Osteocyte (in vitro differentiated cells): ENCODE measurements around the gene CANT1. TPM values are rescaled to one million over a fixed set of nuclear protein-coding genes. Genes with fewer than 3 reads are reported as not detected.
A peak's percentile ranks its signal among the peaks of the same experiment; 100 is the strongest.
"Not testable (repeated sequence)": the region's sequence is repeated elsewhere in the genome, so short reads cannot be mapped to it uniquely, and the experiment has no call there.

ENCODE experiments used
- DNase-seq: peaks from one replicate; pipeline ENCODE4 v3.0.0; 2021; ENCODE audit warnings: mixed read lengths; ENCODE audit not compliant: unreplicated experiment; ENCODE audit errors: extremely low spot score
- H3K27ac Mint-ChIP-seq: one replicate; pipeline ENCODE4 v1.8.0; 2021; ENCODE audit warnings: mild to moderate bottlenecking, mixed read lengths; ENCODE audit not compliant: unreplicated experiment
- H3K27me3 Mint-ChIP-seq: one replicate; pipeline ENCODE4 v1.8.0; 2021; ENCODE audit warnings: mixed read lengths; ENCODE audit not compliant: unreplicated experiment
- H3K36me3 Mint-ChIP-seq: one replicate; pipeline ENCODE4 v1.8.0; 2021; ENCODE audit warnings: mixed read lengths; ENCODE audit not compliant: unreplicated experiment
- H3K4me1 Mint-ChIP-seq: one replicate; pipeline ENCODE4 v1.8.0; 2021; ENCODE audit warnings: mixed read lengths; ENCODE audit not compliant: unreplicated experiment
- H3K4me3 Mint-ChIP-seq: one replicate; pipeline ENCODE4 v1.8.0; 2021; ENCODE audit warnings: mild to moderate bottlenecking, moderate library complexity, mixed read lengths; ENCODE audit not compliant: unreplicated experiment
- H3K9me3 Mint-ChIP-seq: one replicate; pipeline ENCODE4 v1.8.0; 2021; ENCODE audit warnings: mixed read lengths; ENCODE audit not compliant: unreplicated experiment
- total RNA-seq: library from RNA; stranded (reverse); gene quantifications from 2 replicates; pipeline ENCODE4 v1.2.1, GENCODE V29; 2021
- TF ChIP-seq, protein P1 (sequence below): fragments of 200-600 bp; sonication (generic); IDR thresholded peaks from 2 replicates; pipeline ENCODE4 v1.5.0; 2021; ENCODE audit warnings: antibody characterized with exemption, mild to moderate bottlenecking, moderate library complexity

Gene CANT1
- total RNA-seq, 1 donor from 2014 or later = 62.3 TPM

DNA sequence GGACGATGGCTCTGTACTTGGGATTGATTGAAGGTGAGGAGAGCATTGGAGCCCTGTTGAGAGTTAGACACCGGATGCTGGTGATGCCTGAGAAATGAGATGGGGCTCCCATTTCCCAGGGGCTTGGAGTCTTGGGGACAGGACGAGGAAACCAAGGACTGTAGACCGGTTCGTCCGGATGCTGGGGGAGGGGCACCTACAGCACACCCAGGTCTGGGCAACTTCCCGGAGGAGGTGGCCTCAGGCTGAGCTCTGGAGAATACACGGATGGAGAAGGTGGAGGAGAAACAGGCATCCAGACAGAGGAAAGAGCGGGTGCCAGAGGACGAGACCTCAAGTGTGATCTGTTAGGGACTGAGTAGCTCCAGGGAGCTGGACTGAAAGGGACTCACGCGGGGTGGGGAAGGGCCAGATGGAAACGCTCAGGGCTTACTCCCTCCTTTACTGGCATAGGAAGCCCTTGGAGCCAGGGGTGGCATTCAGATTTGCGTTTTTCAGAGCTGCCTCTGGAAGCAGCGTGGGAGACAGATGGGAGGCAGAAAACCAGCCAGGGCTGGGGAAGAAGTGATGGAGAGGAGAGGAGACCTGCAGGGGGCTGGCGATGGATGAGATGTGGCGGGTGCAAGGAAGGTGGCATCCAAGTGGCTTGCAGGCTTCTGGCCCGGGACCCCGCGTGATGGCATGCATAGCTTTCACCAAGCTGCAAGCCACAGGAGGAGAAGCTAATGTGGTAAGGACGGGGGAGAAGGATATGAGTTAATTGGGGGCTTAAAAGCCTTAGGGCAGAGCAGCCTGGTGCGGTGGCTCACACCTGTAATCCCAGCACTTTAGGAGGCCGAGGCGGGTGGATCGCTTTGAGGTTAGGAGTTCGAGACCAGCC is 22.7 kb upstream of the CANT1 start:
- H3K9me3 Mint-ChIP-seq = no peaks in the 10 kb centered on the region
- H3K27me3 Mint-ChIP-seq = peaks cover 3% of the 10 kb centered on the region
- TF ChIP-seq, protein P1, sequence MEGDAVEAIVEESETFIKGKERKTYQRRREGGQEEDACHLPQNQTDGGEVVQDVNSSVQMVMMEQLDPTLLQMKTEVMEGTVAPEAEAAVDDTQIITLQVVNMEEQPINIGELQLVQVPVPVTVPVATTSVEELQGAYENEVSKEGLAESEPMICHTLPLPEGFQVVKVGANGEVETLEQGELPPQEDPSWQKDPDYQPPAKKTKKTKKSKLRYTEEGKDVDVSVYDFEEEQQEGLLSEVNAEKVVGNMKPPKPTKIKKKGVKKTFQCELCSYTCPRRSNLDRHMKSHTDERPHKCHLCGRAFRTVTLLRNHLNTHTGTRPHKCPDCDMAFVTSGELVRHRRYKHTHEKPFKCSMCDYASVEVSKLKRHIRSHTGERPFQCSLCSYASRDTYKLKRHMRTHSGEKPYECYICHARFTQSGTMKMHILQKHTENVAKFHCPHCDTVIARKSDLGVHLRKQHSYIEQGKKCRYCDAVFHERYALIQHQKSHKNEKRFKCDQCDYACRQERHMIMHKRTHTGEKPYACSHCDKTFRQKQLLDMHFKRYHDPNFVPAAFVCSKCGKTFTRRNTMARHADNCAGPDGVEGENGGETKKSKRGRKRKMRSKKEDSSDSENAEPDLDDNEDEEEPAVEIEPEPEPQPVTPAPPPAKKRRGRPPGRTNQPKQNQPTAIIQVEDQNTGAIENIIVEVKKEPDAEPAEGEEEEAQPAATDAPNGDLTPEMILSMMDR = no peak
- H3K4me3 Mint-ChIP-seq = peak overlapping the region; percentile 12
- H3K4me1 Mint-ChIP-seq = peaks cover 92% of the 10 kb centered on the region
- no peak for DNase-seq
- peak overlapping the region; percentile 9 for H3K27ac Mint-ChIP-seq
- peaks cover 14% of the 10 kb centered on the region for H3K36me3 Mint-ChIP-seq

DNA sequence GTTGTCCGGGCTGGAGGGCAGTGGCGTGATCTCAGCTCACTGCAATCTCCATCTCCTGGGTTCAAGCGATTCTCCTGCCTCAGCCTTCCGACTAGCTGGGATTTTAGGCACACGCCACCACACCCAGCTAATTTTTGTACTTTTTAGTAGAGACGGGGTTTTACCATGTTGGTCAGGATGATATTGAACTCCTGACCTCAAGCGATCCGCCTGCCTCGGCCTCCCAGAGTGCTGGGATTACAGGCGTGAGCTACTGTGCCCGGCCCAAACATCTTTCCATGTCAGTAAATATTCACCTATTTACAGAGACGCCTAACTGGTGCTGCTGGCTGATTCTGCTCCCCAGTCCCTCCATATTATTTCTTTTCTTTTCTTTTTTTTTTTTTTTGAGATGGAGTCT is 21.1 kb upstream of the CANT1 start:
- peaks cover 98% of the 10 kb centered on the region for H3K4me1 Mint-ChIP-seq
- H3K36me3 Mint-ChIP-seq = peaks cover 14% of the 10 kb centered on the region
- H3K27me3 Mint-ChIP-seq = not testable (repeated sequence)

GRCh38 chr17:79029327-79030009 is 19.9 kb upstream of the CANT1 start:
- Mint-ChIP-seq H3K9me3 (no peaks in the 10 kb centered on the region), H3K36me3 (peaks cover 19% of the 10 kb centered on the region), H3K4me3 (no peak overlapping the region), H3K4me1 (peaks cover 95% of the 10 kb centered on the region), H3K27me3 (peaks cover 3% of the 10 kb centered on the region), H3K27ac (peak overlapping the region; percentile 83)
- TF ChIP-seq, protein P1 = no peak
- DNase-seq = no peak

More for the DNA sequence above, 21.1 kb upstream of the CANT1 start:
- H3K9me3 Mint-ChIP-seq, H3K4me3 Mint-ChIP-seq, DNase-seq: not testable (repeated sequence)
- peak overlapping the region; percentile 83 for H3K27ac Mint-ChIP-seq

GRCh38 chr17:79028496-79029326 is 19.1 kb upstream of the CANT1 start:
- Mint-ChIP-seq H3K27ac (peak overlapping the region; percentile 86), H3K36me3 (peaks cover 19% of the 10 kb centered on the region), H3K4me1 (peaks cover 91% of the 10 kb centered on the region), H3K27me3 (peaks cover 3% of the 10 kb centered on the region), H3K9me3 (no peaks in the 10 kb centered on the region), H3K4me3 (no peak overlapping the region)
- TF ChIP-seq, protein P1 = peak; percentile 51
- no peak for DNase-seq

DNA sequence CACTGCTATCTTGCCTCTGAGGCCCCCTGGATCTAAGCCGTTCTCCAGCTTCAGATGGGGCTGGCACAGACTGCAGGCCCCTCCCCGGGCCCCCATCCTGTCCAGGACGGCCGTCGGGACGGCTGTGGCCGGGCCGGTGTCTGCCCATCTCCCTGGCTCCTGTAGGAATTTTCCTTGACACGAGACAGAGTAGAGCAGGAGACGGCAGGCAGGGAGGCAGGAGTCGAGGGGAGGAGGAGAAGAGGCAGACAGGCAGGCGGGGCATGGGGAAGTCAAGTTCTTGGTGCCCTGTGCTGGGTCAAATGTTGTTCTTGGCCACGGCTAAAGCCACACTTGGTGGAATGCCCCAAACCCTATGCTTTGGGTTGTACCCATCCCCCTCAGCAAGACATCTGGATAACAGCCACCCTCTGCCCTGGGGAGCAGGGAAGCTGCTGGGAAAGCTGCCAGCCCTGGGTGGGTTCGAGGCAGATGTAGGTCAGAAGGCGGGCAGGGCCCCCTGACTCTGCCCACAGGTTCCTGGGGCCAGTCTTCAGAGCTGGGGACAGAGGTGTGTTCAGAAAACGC is 18.4 kb upstream of the CANT1 start:
- TF ChIP-seq, protein P1 = no peak
- H3K36me3 Mint-ChIP-seq = peaks cover 19% of the 10 kb centered on the region
- no peaks in the 10 kb centered on the region for H3K9me3 Mint-ChIP-seq
- DNase-seq = peak; percentile 93
- peaks cover 90% of the 10 kb centered on the region for H3K4me1 Mint-ChIP-seq
- peak overlapping the region; percentile 86 for H3K27ac Mint-ChIP-seq
- H3K4me3 Mint-ChIP-seq = peak overlapping the region; percentile 32
- H3K27me3 Mint-ChIP-seq = peaks cover 3% of the 10 kb centered on the region
